Epithelial cell of prostate (primary cell): Measurements from ENCODE around the gene COX7B.
"Not testable (repeated sequence)": the region's sequence is repeated elsewhere in the genome, so short reads cannot be mapped to it uniquely, and the experiment has no call there.

ENCODE experiments used
- DNase-seq: peaks from one replicate; pipeline ENCODE4 v3.0.0-alpha.2; 2011; ENCODE audit warnings: low read depth, low spot score
- H3K27ac ChIP-seq: fragments of 450-650 bp; 2 replicates; pipeline ENCODE4 v1.5.1; 2017; ENCODE audit warnings: mild to moderate bottlenecking

Gene COX7B

DNA sequence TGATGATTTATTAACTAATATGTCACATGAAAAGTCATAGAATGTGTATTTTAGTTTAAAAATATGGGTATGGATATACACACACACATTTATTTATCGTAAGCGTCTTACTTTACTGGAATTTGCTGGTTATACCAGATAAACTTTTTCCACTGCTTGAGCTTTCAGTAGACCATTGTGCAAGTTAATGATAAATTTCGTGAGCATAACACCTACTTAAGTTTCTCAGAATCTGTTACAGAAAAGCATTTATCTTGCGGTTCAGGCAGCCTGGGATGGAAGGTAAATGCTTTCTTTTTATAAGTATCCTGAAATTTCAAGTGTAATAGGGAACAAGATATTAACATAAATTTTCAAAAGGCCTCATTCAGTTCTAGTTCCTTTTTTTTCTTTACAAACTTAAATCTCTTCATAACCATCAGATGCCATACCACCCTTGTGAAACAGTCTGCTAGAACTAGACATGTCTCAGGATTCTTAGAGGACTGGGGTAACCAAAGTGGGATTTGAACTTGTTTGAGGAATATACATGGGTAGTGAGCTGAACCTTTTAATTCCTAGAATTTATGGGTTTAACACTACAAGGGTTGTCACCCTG is 38.9 kb downstream of the COX7B start:
- no peak overlapping the region for H3K27ac ChIP-seq
- no peak for DNase-seq

DNA sequence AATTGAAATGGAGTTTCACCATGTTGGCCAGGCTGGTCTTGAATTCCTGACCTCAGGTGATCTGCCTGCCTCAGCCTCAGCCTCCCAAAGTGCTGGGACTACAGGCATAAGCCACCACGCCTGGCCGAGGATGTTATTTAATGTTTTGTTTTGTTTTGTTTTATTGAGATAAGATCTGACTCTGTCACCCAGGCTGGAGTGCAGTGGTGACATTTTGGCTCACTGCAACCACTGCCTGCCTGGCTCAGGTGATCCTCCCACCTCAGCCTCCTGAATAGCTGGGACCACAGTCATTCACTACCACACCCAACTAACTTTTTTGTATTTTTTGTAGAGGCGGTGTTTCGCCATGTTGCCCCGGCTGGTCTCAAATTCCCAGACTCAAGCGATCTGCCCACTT is 45.8 kb downstream of the COX7B start:
- DNase-seq, H3K27ac ChIP-seq: not testable (repeated sequence)

DNA sequence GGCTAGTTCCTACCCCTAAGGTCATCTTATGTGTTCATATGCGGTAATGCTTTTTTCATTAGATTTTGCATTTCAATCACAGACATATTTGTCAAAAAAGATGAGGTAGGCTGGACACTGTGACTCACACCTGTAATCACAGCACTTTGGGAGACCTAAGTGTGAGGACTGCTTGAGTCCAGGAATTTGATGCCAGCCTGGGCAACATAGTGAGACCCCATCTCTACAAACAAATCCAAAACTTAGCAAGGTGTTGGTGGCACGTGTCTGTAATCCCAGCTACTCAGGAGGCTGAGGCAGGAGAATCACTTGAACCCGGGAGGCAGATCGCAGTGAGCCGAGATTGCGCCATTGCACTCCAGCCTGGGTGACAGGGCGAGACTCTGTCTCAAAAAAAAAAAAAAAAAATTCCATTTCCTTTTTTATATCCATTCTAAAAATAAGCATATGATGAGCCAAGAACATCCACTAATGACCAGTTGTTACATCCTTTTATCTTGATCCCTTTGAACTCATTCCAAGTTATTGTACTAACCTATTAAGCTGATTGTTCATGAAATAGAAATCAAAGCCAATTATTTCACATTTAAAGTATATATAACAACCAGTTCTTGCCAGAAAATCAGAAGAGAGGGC is 46.8 kb downstream of the COX7B start:
- no peak for DNase-seq
- no peak overlapping the region for H3K27ac ChIP-seq

DNA sequence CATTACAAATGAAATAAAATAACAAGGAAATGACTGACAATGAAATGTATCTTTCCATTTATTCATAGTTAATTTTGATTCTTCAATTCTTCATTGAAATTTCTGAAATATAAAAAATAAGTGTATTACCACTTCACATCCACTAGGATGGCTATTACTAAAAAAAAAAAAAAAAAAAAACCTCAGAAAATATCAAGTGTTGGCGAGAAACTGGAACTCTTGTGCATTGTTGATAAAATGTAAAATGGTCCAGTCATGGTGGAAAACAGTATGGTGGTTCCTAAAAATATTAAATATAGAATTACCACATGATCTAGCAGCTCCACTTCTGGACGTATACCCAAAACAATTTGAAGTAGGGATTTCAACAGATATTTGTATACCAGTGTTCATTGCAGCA is 47.3 kb downstream of the COX7B start:
- DNase-seq: no peak
- no peak overlapping the region for H3K27ac ChIP-seq

DNA sequence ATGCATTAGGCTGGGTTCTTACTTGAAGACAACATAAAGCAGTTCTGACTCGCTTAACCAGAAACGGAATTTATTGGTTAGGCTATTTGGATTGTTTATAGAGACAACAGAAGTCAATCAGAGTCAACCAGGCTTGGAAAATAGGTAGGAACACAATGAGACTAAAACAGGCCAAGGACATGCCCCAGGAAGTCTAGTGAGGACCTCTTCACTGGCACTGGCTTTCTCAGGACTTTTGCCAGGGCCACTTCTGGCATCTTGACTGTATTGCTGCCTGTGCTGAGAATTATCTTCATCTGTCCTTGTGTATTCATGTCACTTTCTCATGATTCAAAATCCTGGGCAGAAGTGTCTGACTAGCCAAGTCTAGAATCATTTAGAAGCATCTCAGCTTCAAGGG is 50.6 kb downstream of the COX7B start:
- no peak for DNase-seq
- no peak overlapping the region for H3K27ac ChIP-seq

DNA sequence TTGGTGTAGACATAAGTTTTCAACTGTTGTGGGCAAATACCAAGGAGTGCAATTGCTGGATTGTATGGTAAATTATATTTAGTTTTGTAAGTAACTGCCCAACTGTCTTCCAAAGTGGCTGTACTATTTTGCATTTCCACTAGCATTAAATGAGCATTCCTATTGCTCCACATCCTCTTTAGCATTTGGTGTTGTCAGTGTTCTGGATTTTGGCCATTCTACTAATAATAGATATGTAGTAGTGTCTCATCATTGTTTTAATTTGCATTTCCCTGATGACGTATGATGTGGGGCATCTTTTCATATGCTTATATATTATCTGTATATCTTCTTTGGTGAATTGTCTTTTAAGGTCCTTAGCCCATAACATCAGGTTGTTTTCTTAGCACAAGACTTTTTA is 52.9 kb downstream of the COX7B start:
- no peak overlapping the region for H3K27ac ChIP-seq
- no peak for DNase-seq

DNA sequence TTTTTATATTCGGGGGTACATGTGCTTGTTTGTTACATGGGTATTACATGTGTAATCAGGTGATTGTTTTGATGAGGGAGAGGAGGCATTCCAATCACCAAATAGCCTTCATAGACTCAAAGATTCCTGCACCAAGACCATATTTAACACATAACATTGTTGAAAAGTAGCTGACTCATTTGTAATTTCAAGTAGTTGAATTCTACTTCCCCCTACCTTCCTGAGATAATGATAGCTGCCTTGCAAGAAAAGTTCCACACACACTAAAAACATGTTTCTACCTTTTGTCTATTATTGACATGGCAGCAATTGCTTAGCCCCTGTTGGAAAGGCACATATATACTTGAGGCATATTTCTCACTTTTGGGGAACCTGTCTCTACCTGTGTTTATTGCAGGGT is 54.0 kb downstream of the COX7B start:
- peak overlapping the region; percentile 13 for H3K27ac ChIP-seq
- DNase-seq: no peak

DNA sequence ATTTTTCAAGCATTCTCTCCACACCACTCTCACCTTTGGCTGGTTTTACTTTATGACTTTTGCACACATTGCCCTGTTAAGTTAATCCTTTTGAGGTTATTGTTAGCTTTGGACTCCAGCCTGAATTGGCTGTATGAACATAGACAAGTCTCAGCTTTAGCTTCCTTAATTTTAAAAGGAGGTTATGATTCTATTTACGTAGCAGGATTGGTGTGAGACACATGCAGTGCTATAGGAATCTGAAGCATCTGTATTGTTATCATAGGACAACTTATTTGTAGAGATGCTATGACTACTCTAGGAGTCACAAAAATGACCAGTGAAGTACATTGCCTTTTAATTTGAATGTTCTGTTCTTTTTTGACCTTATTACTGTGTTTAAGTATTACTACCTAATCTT is 54.4 kb downstream of the COX7B start:
- DNase-seq: peak; percentile 6
- peak overlapping the region; percentile 13 for H3K27ac ChIP-seq
